Right lobe of liver (tissue), 4 donors: ENCODE measurements around the gene BIN1.

Experiments
- POLR2A ChIP-seq: fragments of 450-650 bp; IDR thresholded peaks from one replicate; pipeline ENCODE4 v1.6.1; 2017; ENCODE audit warnings: antibody characterized with exemption, mild to moderate bottlenecking
- TF ChIP-seq, protein P1 (sequence below), 4 donors: fragments of 200-600 bp in 3 of 4; fragments of 450-650 bp in 1 of 4; IDR thresholded peaks; one replicate each; pipeline versions ENCODE4 v1.5.1 to v1.8.0; 2016 to 2022; ENCODE audit warnings: antibody characterized with exemption in 4 of 4, mild to moderate bottlenecking in 2 of 4
- donor health status: DM: no; HTN: no; CAD: no.
- donor health status: DM: no; HTN: no; CAD: no.
- donor health status: DM: no; HTN: yes; CAD: no.

DNA sequence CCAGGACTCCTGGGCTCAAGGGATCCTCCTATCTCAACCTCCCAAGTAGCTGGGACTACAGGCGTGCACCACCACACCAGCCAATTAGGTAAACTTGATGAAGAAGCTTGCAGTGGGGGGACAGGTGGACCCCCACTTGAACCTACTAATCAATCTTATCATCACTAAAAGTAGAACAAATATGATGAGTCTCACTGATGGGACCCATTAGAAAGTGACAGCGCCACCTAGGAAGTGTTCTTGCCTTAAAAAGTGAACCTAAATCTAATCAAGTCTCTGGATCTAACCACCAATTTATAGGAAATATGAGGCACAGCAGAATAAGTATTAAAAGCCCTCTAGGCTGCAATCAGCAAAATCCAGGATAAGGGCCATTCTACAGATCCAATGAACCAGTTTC lies 79.2 kb downstream of the BIN1 start:
- TF ChIP-seq, protein P1, sequence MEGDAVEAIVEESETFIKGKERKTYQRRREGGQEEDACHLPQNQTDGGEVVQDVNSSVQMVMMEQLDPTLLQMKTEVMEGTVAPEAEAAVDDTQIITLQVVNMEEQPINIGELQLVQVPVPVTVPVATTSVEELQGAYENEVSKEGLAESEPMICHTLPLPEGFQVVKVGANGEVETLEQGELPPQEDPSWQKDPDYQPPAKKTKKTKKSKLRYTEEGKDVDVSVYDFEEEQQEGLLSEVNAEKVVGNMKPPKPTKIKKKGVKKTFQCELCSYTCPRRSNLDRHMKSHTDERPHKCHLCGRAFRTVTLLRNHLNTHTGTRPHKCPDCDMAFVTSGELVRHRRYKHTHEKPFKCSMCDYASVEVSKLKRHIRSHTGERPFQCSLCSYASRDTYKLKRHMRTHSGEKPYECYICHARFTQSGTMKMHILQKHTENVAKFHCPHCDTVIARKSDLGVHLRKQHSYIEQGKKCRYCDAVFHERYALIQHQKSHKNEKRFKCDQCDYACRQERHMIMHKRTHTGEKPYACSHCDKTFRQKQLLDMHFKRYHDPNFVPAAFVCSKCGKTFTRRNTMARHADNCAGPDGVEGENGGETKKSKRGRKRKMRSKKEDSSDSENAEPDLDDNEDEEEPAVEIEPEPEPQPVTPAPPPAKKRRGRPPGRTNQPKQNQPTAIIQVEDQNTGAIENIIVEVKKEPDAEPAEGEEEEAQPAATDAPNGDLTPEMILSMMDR (IDR thresholded peaks at IDR 0.05), result no peak
- TF ChIP-seq POLR2A, result no peak
